Stomach (tissue), 4 donors: Measurements from ENCODE around the gene TMEM134.

Source experiments
- EP300 ChIP-seq: sonication (generic); formaldehyde crosslinking; IDR thresholded peaks from one replicate; pipeline ENCODE4 v1.6.1; 2017; ENCODE audit warnings: antibody characterized with exemption
- POLR2A ChIP-seq, 4 donors: fragments of 450-650 bp; IDR thresholded peaks; one replicate each; pipeline ENCODE4 v1.6.1; 2016; ENCODE audit warnings: antibody characterized with exemption in 4 of 4, control low read depth in 2 of 4, mild to moderate bottlenecking in 1 of 4, moderate library complexity in 1 of 4
- POLR2AphosphoS5 ChIP-seq, 3 donors: sonication (generic); formaldehyde crosslinking; IDR thresholded peaks; one replicate each; pipeline ENCODE4 v1.6.1; 2016; ENCODE audit warnings: antibody characterized with exemption in 3 of 3
- TF ChIP-seq, protein P1 (sequence below), 7 experiments: fragments of 450-650 bp in 4 of 7; fragments of 200-600 bp in 3 of 7; sonication (generic) in 3 of 7; IDR thresholded peaks; one replicate each; pipeline ENCODE4 v1.5.1; 2016 to 2019; ENCODE audit warnings: antibody characterized with exemption in 7 of 7, control low read depth in 2 of 7, mild to moderate bottlenecking in 1 of 7

DNA sequence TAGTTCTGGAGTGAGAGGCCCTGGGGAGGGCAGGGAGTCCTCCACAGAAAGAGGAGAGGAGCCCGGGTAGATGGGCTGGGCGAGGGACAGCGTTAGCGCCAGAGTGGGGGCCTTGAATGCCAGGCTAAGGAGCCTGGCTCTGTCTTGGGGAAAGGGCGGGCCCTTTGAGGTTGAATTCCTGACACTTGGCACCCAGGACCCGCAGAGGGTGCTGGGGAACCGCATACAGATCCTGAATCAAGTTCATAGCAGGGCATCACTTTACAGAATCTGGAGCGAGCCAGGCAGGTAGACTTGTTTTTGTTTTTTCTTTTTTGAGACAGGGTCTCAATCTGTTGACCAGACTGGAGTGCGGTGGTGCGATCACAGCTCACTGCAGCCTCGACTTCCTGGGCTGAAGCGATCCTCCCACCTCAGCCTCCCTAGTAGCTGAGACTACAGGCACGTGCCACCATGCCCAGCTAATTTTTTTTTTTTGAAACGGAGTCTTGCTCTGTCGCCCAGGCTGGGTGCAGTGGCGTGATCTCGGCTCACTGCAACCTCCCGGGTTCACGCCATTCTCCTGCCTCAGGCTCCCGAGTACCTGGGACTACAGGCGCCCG is 47.5 kb downstream of the TMEM134 start:
- no peak for TF ChIP-seq POLR2A (IDR thresholded peaks at IDR 0.05)
- TF ChIP-seq, protein P1, sequence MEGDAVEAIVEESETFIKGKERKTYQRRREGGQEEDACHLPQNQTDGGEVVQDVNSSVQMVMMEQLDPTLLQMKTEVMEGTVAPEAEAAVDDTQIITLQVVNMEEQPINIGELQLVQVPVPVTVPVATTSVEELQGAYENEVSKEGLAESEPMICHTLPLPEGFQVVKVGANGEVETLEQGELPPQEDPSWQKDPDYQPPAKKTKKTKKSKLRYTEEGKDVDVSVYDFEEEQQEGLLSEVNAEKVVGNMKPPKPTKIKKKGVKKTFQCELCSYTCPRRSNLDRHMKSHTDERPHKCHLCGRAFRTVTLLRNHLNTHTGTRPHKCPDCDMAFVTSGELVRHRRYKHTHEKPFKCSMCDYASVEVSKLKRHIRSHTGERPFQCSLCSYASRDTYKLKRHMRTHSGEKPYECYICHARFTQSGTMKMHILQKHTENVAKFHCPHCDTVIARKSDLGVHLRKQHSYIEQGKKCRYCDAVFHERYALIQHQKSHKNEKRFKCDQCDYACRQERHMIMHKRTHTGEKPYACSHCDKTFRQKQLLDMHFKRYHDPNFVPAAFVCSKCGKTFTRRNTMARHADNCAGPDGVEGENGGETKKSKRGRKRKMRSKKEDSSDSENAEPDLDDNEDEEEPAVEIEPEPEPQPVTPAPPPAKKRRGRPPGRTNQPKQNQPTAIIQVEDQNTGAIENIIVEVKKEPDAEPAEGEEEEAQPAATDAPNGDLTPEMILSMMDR (IDR thresholded peaks at IDR 0.05): no peak
- no peak for TF ChIP-seq POLR2AphosphoS5 (IDR thresholded peaks at IDR 0.05)
- TF ChIP-seq EP300: no peak
